Activated naive CD8-positive, alpha-beta T cell (primary cell): Measurements from ENCODE around the gene NHLH1.
"Not testable (repeated sequence)": the region's sequence is repeated elsewhere in the genome, so short reads cannot be mapped to it uniquely, and the experiment has no call there.

Experiments used
- H3K27ac Mint-ChIP-seq: one replicate; pipeline ENCODE4 v1.8.0; 2021; ENCODE audit warnings: mixed read lengths
- H3K27me3 Mint-ChIP-seq: one replicate; pipeline ENCODE4 v1.8.0; 2021; ENCODE audit warnings: mixed read lengths
- H3K36me3 Mint-ChIP-seq: one replicate; pipeline ENCODE4 v1.8.0; 2021; ENCODE audit warnings: mixed read lengths
- H3K4me1 Mint-ChIP-seq: one replicate; pipeline ENCODE4 v1.8.0; 2021; ENCODE audit warnings: low read depth, mixed read lengths
- H3K4me3 Mint-ChIP-seq: one replicate; pipeline ENCODE4 v1.8.0; 2021; ENCODE audit warnings: mild to moderate bottlenecking, mixed read lengths
- H3K9me3 Mint-ChIP-seq: one replicate; pipeline ENCODE4 v1.8.0; 2021; ENCODE audit warnings: low read depth, mixed read lengths

The NHLH1 gene

DNA sequence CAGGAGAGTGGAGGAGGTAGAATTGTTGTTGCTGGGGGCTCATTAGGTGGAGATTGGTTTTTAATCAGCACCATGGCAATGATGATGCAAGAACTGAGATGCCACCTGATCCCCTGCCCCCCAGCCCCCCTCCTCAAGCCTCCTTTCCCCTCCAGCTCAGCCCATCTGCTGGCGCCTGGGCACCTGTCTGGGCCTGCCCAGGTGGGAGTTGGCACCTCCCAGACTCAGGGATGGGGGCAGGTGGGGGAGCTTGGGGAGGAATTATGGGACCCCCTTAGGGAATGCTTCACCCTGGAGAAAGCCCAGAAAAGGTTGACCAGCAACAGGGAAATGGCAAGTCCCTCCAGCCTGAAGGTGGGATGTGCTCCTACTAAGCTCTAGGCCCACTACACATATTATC is 1.5 kb upstream of the NHLH1 start:
- Mint-ChIP-seq H3K36me3 (peaks cover 6% of the 10 kb centered on the region), H3K27ac (no peak overlapping the region), H3K4me1 (no peaks in the 10 kb centered on the region), H3K4me3 (no peak overlapping the region), H3K9me3 (no peaks in the 10 kb centered on the region), H3K27me3 (no peaks in the 10 kb centered on the region)

DNA sequence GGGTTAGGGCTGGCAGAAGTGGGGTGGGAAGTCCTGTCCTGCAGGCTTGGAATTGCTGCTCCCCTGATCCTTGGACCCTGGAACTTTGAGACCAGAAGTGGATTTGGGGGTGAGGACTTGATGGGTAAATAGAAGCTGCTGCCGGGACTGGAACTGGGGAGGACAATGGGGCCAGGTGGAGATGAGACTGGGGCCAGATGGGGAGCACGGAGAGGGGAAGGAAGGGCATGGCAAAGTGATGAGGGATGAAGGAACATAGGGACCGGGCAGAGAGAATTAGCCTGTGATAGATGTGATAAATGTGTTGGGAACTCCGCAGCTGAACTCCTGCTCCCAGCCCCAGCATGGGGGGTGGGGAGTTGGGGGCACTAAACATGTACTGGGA is 637 bp downstream of the NHLH1 start:
- Mint-ChIP-seq H3K4me3 (no peak overlapping the region), H3K36me3 (no peaks in the 10 kb centered on the region), H3K4me1 (no peaks in the 10 kb centered on the region), H3K27me3 (no peaks in the 10 kb centered on the region), H3K9me3 (no peaks in the 10 kb centered on the region), H3K27ac (no peak overlapping the region)

DNA sequence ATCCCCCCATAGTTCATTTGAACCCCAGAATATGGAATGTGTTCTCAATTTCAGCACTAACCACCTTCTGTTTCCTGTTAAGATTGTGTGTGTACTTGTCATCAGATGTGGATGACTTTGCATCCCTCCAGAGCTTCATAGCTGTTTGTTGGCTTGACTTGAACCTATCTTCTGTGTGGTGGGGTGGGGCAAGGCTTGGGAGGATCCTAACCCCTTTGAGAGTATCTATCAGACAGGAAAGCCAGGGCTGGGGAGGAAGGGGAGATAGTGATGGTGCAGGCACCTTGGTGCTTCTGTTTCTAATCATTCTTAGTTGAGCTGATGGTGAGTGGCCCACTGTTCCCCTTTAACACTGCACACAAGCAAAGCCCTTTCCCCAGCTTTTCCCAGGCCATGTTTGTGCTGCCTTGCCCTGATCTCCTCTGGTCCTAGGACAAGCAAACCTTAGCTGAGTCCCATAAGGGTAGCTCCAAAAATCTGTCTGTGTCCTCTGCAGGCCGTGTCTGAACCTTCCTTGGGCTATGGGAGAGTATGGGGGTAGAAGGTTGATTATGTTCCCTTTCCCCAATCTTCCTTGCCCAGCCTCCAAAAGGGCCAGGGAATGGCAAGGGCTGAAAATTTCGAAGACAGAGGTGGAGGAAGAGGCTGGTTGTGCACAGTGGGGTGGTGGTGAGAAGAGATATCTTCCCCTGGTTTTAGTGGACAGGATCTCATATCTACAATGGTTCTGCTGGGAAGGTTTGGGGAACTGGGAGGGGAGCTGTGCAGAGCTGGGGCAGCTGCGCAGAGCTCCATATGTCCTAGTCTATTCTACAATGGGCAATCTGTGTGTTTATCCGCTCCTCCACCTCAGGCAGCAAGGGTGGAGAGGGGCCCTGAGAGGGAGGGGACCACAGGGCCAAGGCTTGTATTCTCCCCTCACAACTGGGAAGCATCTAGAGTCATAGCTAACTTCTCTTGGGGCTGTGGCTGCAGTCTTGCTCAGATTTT is 1.4 kb downstream of the NHLH1 start:
- Mint-ChIP-seq H3K36me3 (no peaks in the 10 kb centered on the region), H3K4me3 (no peak overlapping the region), H3K27ac (no peak overlapping the region), H3K9me3 (no peaks in the 10 kb centered on the region), H3K4me1 (no peaks in the 10 kb centered on the region), H3K27me3 (no peaks in the 10 kb centered on the region)

DNA sequence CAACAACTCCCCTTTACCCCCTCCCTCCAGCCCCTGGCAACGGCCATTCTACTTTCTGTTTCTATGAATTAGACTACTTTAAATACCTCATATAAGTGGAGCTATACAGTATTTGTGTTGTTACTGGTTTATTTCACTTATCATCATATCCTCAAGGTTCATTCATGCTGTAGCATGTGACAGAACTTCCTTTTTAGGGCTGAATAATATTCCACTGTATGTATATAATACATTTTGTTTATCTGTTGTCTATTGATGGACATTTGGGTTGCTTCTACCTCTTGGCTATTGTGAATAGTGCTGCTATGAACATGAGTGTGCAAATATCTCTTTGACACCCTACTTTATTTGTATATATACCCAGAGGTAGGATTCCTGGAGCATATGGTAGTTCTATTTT is 2.2 kb downstream of the NHLH1 start:
- Mint-ChIP-seq H3K4me3 (no peak overlapping the region), H3K9me3 (no peaks in the 10 kb centered on the region), H3K4me1 (no peaks in the 10 kb centered on the region), H3K36me3 (no peaks in the 10 kb centered on the region), H3K27ac (no peak overlapping the region), H3K27me3 (no peaks in the 10 kb centered on the region)

DNA sequence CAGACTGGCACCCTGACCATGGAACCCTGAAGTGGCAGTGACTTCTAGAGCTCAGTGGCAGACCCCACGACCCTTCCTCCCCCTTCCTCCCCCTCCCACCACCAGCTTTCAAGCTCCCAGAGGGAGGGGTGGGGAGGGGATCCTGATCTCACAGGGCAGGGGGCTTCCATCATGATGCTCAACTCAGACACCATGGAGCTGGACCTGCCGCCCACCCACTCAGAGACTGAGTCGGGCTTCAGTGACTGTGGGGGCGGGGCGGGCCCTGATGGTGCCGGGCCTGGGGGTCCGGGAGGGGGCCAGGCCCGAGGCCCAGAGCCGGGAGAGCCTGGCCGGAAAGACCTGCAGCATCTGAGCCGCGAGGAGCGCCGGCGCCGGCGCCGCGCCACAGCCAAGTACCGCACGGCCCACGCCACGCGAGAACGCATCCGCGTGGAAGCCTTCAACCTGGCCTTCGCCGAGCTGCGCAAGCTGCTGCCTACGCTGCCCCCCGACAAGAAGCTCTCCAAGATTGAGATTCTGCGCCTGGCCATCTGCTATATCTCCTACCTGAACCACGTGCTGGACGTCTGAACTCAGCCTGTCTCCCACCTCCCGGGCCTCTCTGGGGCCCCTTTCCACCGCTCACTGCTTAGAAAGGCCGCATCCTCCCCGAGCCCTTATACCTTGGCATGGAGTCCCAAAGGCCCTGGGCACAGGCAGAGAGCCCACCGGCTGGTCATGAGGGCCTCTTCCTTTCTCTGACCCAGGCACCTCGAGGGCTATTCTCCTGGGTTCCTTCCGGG is 3.9 kb downstream of the NHLH1 start:
- peaks cover 3% of the 10 kb centered on the region for H3K4me1 Mint-ChIP-seq
- no peaks in the 10 kb centered on the region for H3K36me3 Mint-ChIP-seq
- H3K4me3 Mint-ChIP-seq = no peak overlapping the region
- no peaks in the 10 kb centered on the region for H3K27me3 Mint-ChIP-seq
- H3K9me3 Mint-ChIP-seq = no peaks in the 10 kb centered on the region
- no peak overlapping the region for H3K27ac Mint-ChIP-seq

DNA sequence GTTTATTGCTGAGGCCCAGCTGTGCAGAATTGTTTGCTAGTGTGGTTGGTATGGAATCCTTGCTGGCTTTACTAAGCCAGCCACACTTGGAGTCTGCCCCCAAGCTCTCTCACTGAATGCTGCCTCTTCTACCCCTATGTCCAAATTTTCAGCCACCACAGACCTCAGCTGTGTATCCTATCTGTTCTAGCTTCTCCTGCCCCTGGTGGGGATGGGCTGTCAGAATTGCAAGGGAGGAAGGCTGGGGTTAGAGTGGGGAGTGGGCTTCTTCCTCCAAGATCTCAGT is 4.4 kb downstream of the NHLH1 start:
- no peak overlapping the region for H3K27ac Mint-ChIP-seq
- H3K4me1 Mint-ChIP-seq = peaks cover 8% of the 10 kb centered on the region
- no peak overlapping the region for H3K4me3 Mint-ChIP-seq
- H3K27me3 Mint-ChIP-seq = no peaks in the 10 kb centered on the region
- no peaks in the 10 kb centered on the region for H3K36me3 Mint-ChIP-seq
- H3K9me3 Mint-ChIP-seq = no peaks in the 10 kb centered on the region

DNA sequence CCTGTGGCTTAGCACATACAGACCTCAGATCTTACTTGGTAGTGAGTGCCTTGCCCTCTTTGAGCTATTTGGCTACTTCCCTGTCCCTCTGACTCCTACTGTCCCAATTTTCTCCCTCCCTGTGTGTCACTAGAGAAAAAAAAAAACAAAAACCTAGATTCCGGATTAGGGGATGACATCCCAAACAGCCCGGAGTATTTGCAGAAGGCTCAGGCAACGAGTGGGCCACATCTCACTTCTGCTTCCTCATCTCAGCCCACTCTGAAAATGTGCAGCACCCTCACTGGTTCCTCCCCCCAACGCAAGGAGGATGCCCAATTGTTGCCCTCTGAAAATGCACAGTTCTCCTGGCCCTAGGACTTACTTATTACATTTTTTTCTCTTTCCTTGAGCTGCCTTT is 4.9 kb downstream of the NHLH1 start:
- H3K9me3 Mint-ChIP-seq = no peaks in the 10 kb centered on the region
- H3K27ac Mint-ChIP-seq = no peak overlapping the region
- peaks cover 12% of the 10 kb centered on the region for H3K4me1 Mint-ChIP-seq
- no peak overlapping the region for H3K4me3 Mint-ChIP-seq
- no peaks in the 10 kb centered on the region for H3K27me3 Mint-ChIP-seq
- H3K36me3 Mint-ChIP-seq = no peaks in the 10 kb centered on the region

DNA sequence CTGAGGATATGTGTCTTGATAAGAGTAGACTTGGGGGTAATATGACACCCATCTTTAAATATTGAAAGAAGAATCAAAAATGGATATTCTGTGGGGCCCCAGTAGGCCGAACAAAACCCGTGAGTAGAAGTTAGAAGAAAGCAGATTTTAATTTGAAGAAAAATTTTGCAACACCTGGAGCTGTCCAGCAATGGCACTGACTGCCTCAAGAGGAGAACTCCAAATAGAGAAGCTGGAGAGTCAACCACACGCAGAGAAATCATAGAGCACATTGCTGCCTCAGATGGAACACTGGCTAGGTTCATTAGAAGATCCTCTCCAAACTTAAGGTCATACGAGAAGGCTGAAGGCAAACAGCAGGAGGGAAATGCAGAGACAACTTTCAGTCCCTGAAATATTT is 6.8 kb downstream of the NHLH1 start:
- Mint-ChIP-seq H3K36me3 (no peaks in the 10 kb centered on the region), H3K4me1 (peaks cover 12% of the 10 kb centered on the region), H3K9me3 (no peaks in the 10 kb centered on the region), H3K4me3 (no peak overlapping the region), H3K27ac (no peak overlapping the region), H3K27me3 (no peaks in the 10 kb centered on the region)

DNA sequence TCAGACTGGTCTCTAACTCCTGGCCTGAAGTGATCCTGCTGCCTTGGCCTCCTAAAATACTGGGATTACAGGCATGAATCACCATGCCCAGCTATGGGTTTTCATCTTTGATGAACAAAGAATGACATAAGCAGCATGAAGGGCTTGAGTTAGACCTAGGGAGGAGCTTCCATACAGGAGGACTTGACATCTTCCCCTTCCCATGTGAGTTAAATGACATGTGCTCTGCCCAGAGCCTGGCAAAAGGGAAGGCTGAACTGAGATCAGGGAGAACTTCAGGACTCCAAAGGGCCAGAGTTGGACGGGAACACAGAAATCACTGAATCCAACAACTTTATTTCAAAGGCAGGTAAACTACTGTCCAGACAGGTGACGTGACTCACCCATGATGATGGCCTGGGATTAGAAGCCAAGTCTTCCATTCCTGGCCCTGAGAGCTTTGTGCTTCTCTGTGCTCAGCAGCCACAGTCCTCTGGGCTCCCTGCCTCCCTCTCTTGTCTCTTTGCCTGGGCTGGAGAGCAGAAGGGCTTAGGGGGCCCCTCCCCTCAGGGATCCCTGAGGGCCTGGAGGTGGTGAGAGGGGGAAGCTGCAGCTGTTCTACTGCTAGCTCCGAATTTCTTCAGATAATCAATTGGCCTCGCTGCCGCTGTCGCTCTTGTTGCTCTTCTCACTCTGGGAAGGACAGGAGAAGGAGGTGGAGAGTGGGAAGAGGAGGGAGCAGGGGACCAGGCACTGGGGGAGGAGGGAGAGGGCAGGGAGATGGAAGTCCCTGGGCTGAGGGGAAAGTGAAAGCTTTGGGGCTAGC is 7.6 kb downstream of the NHLH1 start:
- Mint-ChIP-seq H3K36me3 (no peaks in the 10 kb centered on the region), H3K4me3 (no peak overlapping the region), H3K9me3 (no peaks in the 10 kb centered on the region), H3K27ac (no peak overlapping the region), H3K4me1 (peaks cover 12% of the 10 kb centered on the region), H3K27me3 (no peaks in the 10 kb centered on the region)

DNA sequence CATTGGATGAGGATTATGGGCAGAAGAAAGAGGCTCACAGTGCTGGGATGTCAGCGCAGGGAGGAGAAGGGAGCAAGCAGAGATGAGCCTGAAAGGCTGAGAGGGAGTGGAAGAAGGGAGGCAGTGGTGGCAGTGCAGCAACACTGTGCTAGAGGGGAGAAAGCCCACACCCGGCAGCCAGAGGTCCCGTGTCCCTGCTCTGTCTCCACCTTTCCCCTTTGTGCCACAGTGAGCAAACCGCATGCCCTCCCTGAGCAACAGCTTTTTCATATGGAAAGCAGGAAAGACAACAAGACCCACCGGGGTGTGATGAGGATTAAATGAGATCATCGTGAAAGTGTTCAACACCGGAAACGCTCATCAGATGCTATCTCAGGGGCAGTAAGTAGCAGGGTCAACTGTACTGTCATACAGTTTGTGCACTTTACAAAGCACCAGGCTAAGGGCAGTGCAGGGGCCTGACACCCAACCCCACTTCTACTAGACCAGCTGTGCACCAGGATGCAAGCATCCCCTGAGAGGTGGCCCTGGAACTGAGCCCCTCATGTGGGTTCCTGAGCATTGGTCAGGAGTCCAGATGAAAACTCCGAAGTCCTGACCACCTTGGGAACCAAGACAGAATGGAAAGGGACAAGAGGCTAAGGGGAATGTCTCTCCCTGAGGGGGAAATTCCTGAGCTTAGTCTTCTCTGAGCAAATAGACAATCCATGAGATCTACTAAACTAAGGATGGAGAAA is 9.1 kb downstream of the NHLH1 start:
- H3K9me3 Mint-ChIP-seq = no peaks in the 10 kb centered on the region
- peaks cover 12% of the 10 kb centered on the region for H3K4me1 Mint-ChIP-seq
- H3K4me3 Mint-ChIP-seq = peak overlapping the region; percentile 33

DNA sequence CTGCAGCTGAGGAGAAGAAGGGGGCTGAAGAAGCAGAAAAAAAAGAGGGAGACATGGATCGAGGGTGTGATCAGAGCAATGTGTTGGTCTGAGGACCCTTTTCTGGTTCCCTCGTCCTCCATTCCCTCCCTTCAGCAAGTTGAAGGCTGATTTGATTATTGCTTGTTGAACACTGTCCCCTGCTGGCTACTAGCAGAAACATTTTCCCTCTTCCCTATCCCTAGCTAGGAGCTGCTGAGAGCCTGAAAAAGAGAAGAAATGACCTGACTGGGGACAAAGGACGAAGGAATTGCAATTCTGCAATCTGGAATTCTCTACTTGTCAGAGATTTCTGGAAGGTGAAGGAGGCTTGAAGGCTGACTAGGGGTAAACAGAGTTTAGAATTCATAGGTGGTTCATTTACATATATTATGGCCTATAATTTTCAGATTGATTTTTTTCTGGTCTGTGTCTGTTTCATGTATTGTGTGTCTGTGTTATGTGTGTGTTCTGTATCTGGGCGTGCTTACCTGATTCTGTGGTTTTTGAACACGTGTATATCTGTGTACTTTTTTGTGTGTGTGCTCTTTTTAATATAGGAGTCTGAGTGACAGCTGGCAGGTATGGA is 9.8 kb downstream of the NHLH1 start:
- Mint-ChIP-seq H3K4me1 (peaks cover 12% of the 10 kb centered on the region), H3K4me3 (no peak overlapping the region), H3K27ac (no peak overlapping the region), H3K36me3 (no peaks in the 10 kb centered on the region), H3K9me3 (no peaks in the 10 kb centered on the region), H3K27me3 (no peaks in the 10 kb centered on the region)

More for the DNA sequence above, 9.1 kb downstream of the NHLH1 start:
- H3K36me3 Mint-ChIP-seq = no peaks in the 10 kb centered on the region
- H3K27me3 Mint-ChIP-seq = no peaks in the 10 kb centered on the region
- no peak overlapping the region for H3K27ac Mint-ChIP-seq

DNA sequence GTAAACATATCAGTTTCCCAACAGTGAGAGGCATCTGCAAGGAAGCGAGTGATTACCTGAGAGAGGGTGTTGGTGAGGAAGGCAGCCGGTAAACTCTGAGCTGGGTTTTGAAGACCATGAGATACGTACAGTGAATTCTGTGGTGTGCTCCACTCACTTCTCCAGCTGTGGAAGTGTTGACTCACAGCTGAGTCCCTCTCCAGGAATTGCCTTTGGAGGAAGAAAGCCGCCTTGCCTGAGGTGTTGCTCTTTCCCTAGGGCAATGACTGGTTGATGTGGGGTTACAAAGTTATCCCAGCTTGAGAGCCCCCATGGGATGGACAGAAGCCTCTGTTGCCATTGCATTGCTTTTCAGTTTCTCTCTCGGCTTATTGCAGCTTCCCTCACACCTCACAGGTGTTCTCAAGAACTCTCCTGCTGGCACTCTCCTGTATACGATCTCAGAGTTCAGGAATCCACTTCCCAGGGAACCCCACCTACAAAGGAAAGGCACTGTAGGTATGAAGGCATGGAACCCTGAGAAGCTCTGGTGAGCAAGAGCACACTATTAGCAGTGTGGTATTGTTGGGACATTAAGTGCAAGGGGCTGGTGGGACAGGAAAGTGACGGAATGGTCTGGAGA is 10.8 kb downstream of the NHLH1 start:
- Mint-ChIP-seq H3K36me3 (no peaks in the 10 kb centered on the region), H3K27ac (no peak overlapping the region), H3K4me1 (peaks cover 12% of the 10 kb centered on the region), H3K27me3 (no peaks in the 10 kb centered on the region), H3K4me3 (no peak overlapping the region), H3K9me3 (no peaks in the 10 kb centered on the region)

DNA sequence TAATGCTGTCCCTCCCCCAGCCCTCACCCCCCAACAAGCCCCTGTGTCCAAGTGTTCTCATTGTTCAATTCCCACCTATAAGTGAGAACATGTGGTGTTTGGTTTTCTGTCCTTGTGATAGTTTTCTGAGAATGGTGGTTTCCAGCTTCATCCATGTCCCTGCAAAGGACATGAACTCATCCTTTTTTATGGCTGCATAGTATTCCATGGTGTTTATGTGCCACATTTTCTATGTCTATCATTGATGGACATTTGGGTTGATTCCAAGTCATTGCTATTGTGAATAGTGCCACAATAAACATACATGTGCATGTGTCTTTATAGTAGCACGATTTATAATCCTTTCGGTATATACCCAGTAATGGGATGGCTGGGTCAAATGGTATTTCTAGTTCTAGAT is 17.9 kb downstream of the NHLH1 start:
- not testable (repeated sequence) for H3K9me3 Mint-ChIP-seq, H3K4me3 Mint-ChIP-seq, H3K4me1 Mint-ChIP-seq, H3K36me3 Mint-ChIP-seq, H3K27ac Mint-ChIP-seq, H3K27me3 Mint-ChIP-seq

DNA sequence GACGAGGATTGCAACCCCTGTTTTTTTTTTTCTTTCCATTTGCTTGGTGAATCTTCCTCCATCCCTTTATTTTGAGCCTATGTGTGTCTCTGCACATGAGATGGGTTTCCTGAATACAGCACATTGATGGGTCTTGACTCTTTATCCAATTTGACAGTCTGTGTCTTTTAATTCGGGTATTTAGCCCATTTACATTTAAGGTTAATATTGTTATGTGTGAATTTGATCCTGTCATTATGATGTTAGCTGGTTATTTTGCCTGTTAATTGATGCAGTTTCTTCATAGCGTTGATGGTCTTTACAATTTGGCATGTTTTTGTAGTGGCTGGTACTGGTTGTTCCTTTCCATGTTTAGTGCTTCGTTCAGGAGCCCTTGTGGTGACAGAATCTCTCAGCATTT is 21.5 kb downstream of the NHLH1 start:
- H3K9me3 Mint-ChIP-seq, H3K27me3 Mint-ChIP-seq, H3K4me3 Mint-ChIP-seq, H3K4me1 Mint-ChIP-seq, H3K27ac Mint-ChIP-seq, H3K36me3 Mint-ChIP-seq: not testable (repeated sequence)
